NOMO-1 treated with DMSO at 0.1 percent for 48 hours (cell line): ENCODE results near the gene LCOR.
"Not testable (repeated sequence)": the region's sequence is repeated elsewhere in the genome, so short reads cannot be mapped to it uniquely, and the experiment has no call there.

Experiments used
- DNase-seq: peaks from one replicate; lab custom pipeline; 2025; ENCODE audit not compliant: unreplicated experiment; lab: John Stamatoyannopoulos, UW

LCOR gene

GRCh38 chr10:97028832-97029178, 196.7 kb downstream of the LCOR start:
- DNase-seq = no peak

GRCh38 chr10:97029271-97029670, 197.2 kb downstream of the LCOR start:
- no peak for DNase-seq

GRCh38 chr10:97030894-97031293, 198.8 kb downstream of the LCOR start:
- no peak for DNase-seq

DNA sequence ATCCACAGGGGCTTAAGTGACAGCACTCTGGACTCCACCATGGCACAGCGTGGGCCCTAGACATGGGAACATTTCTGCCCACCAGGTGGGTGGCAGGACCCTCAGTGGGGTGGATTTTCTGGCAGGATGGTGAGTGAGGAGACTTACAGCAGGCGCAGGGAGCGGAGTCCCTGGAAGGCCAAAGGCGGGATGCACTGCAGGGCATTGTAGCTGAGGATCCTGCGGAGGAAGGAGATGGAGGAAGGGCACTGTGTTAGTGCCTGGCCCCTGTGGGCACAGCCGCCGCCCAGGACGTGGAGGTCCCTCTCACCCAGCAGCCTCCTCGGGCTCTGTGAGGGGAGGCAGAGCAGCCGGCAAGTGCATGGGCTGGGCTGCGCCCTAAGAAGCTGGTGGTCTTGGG, 199.4 kb downstream of the LCOR start:
- DNase-seq = no peak

DNA sequence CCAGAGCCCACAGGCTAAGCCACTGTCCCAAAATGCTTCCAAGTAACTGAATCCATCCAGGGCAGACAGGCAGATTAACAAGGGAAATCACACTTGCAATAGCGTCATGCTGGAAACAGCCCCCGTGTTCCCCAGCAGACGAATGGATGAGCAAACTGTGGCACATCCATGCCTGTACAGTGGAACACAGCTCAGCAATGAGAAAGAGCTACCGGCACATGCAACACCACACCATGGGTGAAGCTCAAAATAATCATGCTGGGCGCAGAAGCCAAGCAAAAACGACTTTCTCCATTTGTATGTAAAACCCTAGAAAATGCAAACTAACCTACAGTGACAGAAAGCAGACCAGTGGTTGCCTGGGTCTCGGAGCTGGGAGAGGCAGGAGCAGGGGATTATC, 200.5 kb downstream of the LCOR start:
- no peak for DNase-seq

- not testable (repeated sequence) for DNase-seq
Observed at GRCh38 chr10:97033841-97034240, 201.7 kb downstream of the LCOR start.

- DNase-seq = no peak
Observed at GRCh38 chr10:97034301-97034700, 202.2 kb downstream of the LCOR start.

- no peak for DNase-seq
Observed at GRCh38 chr10:97034958-97035769, 203.1 kb downstream of the LCOR start.

- peak; percentile 70 for DNase-seq
Observed at GRCh38 chr10:97037365-97038361, 205.6 kb downstream of the LCOR start.

DNA sequence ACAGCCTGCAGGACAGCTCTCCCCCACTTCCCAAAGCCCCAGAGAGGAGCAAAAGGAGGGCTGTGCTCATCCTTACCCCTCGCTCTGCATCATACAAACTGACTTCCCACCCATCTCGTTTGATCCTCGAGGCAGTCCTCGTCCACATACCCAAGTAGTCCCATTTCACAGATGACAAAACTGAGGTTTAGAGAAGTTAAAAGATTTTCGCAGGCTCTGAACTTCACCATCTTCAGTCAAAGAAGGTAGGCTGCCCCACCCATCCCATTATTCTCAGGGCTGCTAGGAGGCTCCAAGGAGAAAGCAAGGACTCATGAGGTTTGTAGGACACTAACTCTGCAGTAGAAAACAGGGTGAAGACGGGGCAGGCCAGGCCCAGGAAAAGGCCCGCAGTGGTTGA, 206.6 kb downstream of the LCOR start:
- DNase-seq = no peak

DNA sequence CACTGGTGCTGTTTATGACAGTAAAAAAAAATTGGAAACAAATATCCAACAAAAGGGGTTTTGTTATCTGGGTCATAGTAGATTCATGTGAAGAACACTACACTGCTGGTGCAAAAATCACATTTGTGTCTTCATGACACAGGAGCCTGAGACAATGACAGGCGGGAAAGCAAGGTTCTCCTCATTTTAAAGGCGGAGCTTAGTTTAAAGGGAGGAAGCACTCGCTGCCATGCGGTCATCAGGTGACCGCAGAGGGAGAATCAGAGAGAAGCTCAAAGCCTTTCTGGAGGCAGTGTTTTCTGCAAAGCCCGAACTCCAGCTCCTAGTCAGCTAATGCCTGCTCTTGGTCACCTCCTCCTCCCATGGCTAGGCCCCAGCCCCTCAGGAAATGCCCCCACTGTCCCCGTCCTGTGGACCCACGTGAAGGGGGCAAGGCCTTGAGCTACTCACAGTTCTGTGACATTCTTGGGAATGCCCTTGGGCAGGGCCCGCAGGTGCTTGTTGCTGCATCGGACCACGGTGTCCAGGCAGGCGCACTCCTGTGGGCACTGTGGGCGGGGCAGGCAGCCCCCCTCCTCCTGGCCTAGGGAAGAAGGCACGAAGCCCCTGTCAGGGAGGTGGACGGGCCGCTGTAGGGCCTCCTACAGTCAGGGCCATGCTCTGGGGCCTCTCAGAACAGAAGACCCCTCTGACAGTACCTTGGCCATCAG, 207.6 kb downstream of the LCOR start:
- DNase-seq = no peak

DNA sequence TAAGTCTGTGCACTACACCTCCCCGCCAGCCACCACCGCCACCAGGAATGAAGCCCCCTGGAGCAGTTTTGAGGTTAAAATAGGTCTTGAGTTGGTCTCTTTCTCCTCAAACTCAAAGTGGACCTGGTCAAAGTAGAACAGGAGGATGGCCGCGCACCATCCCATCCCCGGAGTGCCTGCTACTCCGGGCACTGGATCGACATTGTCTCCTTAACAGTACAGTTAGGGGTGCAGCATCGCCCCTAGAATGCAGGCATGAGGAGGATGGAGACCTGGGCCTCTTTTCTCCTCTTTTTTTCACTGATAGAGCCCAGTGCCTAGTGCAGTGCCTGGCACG, 208.1 kb downstream of the LCOR start:
- no peak for DNase-seq

DNA sequence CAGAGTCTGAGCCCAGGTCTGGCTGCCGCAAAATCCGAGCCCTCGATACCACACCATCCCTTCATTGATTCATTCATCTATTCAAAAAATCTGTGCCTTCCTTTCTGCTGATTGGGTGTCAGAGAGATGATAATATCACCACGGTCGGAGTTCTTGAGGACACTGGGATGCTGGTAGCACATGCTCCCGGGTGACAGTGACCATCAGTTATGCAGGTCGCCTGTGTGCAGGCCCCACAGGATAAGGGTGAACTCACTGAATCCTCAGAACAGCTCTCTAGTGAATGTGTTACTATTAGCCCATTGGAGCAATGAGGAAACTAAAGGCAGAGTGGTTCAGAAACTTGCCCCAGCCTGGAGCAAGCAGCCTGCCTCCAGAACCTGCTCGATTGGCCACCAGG, 208.6 kb downstream of the LCOR start:
- DNase-seq = no peak

DNA sequence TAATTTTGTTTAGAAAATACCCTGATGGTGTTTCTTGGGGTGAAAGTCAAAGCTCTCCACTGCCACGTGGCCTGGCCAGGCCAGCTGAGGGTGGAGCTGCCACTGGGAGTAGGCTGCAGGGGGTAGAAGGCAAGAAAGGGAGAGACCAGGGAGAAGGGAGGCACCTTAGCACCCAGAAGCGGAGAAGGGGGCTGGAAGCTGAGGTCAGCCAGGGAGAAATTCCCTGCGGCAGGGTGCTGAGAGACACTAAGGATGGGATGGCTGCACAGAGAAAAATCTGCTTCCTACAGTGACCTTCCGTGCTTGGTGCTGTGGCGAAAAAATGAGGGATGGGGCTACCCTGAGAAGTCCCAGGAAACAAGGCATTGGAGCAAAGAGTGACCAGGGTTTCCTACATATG, 210.0 kb downstream of the LCOR start:
- DNase-seq = no peak

GRCh38 chr10:97042716-97043562, 210.8 kb downstream of the LCOR start:
- no peak for DNase-seq

DNA sequence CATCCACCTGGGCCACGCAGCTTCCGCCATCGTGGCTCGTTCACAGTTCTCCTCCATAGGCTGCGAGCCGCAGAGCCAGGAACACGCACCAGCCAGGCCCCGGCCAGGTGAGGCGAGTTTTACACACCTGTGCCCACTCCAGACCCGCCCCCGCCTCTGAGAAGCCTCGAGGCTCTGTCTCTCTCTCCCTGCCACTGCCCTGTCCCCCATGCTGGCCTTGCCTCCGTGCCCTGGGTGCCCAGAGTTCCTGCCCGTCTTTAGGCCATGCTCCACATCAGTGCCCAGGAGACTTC, 211.4 kb downstream of the LCOR start:
- no peak for DNase-seq
